GM10248 (cell line): ENCODE measurements around the gene KCNMA1.

Experiments
- CTCF ChIA-PET: fragments of 300-600 bp; sonication (Branson Sonifier 250); formaldehyde crosslinking; extraction: SDS; loops from one replicate; lab custom pipeline; 2021; ENCODE audit warnings: antibody characterized with exemption; lab: Yijun Ruan, JAX
- POLR2A ChIA-PET: fragments of 350-650 bp; sonication (Branson Sonifier 250); formaldehyde crosslinking; extraction: SDS; loops from one replicate; lab custom pipeline; 2020; ENCODE audit warnings: antibody characterized with exemption; lab: Yijun Ruan, JAX
- DNase-seq: peaks from one replicate; pipeline ENCODE4 v3.0.0; 2012; ENCODE audit errors: extremely low spot score
- CTCF ChIP-seq: IDR thresholded peaks from 2 replicates; pipeline ENCODE4 v1.5.1; 2012; ENCODE audit warnings: mild to moderate bottlenecking, low read depth; ENCODE audit errors: extremely low read depth, missing control alignments, control extremely low read depth

Gene KCNMA1

GRCh38 chr10:77263700-77264099, 373.9 kb downstream of the KCNMA1 start:
- POLR2A ChIA-PET: no interaction called here
- CTCF ChIA-PET: interaction anchor here (1.0 to 1.6 kb wide), 2 partner anchors 9 to 11 kb away, joined by 3 to 5 read pairs; no protein-coding TSS in a partner anchor
- no peak for TF ChIP-seq CTCF
- no peak for DNase-seq

- POLR2A ChIA-PET: no interaction called here
- no peak for DNase-seq
- CTCF ChIA-PET: no interaction called here
- no peak for TF ChIP-seq CTCF
These were observed 376.5 kb downstream of the KCNMA1 start for GRCh38 chr10:77261146-77261545.

GRCh38 chr10:77259171-77259874, 378.3 kb downstream of the KCNMA1 start:
- ChIA-PET POLR2A (no interaction called here), CTCF (no interaction called here)
- no peak for TF ChIP-seq CTCF

GRCh38 chr10:77256346-77256745, 381.3 kb downstream of the KCNMA1 start:
- CTCF ChIA-PET: interaction anchor here (0.9 to 1.2 kb wide), 2 partner anchors 8 to 13 kb away, joined by 3 to 4 read pairs; no protein-coding TSS in a partner anchor
- TF ChIP-seq CTCF: no peak
- POLR2A ChIA-PET: no interaction called here
- DNase-seq: no peak

More at GRCh38 chr10:77259171-77259874, 378.3 kb downstream of the KCNMA1 start:
- DNase-seq: no peak

GRCh38 chr10:77253556-77254064, 384.0 kb downstream of the KCNMA1 start:
- TF ChIP-seq CTCF: no peak
- ChIA-PET CTCF (interaction anchor here (0.9 to 4.9 kb wide), 5 partner anchors 8 to 458 kb away, joined by 3 to 27 read pairs (median 3); no protein-coding TSS in a partner anchor), POLR2A (no interaction called here)
- no peak for DNase-seq

GRCh38 chr10:77253147-77253545, 384.5 kb downstream of the KCNMA1 start:
- DNase-seq: no peak
- ChIA-PET POLR2A (no interaction called here), CTCF (interaction anchor here (0.9 to 4.9 kb wide), 5 partner anchors 9 to 458 kb away, joined by 3 to 27 read pairs (median 3); no protein-coding TSS in a partner anchor)
- TF ChIP-seq CTCF: no peak
